HG03064 (cell line): ENCODE results near the gene TTLL8.
"Not testable (repeated sequence)": the region's sequence is repeated elsewhere in the genome, so short reads cannot be mapped to it uniquely, and the experiment has no call there.

ENCODE experiments used
- ATAC-seq: cut with Tn5 transposase; IDR thresholded peaks from one replicate; pipeline ENCODE4 v1.9.1; 2021; ENCODE audit warnings: low read depth; ENCODE audit not compliant: unreplicated experiment

Gene TTLL8

DNA sequence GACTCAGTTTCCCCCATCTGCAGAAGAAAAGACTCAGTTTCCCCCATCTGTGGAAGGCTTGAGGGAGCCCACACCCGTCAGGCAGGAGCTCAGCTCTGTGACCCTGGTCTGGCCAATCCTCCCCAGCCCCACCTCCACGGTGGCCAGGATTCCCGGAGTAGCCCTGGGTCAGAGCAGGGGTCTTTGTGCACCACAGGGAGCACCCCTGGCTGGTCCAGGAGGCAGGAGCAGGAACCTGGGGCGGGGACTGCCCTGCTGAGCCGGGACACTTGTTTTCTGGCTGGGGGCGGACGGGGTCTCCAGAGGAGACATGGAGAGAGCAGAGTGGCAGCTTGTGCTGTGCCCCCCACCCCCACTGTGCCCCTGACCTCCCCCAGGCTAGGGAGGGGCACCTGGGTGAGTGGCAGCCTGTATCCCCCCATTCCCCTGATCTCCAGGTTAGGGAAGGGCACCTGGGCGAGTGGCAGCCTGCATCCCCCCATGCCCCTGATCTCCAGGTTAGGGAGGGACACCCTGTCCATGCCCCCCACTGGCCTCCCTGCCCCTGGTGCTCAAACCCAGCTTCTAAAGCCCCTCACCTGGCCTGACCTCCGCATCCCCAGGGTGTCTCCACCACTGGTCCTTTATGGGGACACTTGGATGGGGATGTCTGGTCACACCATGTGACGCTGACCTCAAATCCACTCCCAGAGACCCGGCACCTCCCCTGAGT is 64.3 kb downstream of the TTLL8 start:
- ATAC-seq, result no peak

GRCh38 chr22:49992921-49993648 is 65.0 kb downstream of the TTLL8 start:
- ATAC-seq, result no peak

DNA sequence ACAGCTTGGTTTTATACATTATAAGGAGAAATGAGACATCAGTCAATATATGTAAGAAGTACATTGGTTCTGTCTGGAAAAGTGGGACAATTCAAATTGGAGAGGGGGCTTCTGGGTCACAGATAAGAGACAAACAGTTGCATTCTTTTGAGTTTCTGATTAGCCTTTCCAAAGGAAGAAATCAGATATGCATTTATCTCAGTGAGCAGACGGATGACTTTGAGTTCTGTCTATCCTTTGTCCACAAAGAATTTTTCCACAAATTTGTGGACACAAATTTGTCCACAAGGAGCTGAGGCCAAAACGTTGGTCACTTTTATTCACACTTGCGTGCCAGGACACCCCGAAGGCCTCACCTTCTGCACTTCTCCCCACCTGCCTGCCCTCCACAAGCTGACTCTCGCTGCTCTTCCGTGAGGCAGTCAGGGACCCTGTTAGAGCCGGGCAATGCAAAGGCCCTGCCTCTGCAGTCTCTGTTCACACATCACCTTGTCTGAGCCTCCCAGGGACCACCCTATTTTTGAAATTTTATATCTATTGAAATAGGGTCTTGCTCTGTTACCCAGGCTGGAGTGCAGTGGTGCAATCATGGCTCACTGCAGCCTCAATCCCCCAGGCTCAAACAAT is 66.1 kb downstream of the TTLL8 start:
- ATAC-seq, result no peak

- no peak for ATAC-seq
Measured at GRCh38 chr22:49991167-49991566, 66.9 kb downstream of the TTLL8 start.

DNA sequence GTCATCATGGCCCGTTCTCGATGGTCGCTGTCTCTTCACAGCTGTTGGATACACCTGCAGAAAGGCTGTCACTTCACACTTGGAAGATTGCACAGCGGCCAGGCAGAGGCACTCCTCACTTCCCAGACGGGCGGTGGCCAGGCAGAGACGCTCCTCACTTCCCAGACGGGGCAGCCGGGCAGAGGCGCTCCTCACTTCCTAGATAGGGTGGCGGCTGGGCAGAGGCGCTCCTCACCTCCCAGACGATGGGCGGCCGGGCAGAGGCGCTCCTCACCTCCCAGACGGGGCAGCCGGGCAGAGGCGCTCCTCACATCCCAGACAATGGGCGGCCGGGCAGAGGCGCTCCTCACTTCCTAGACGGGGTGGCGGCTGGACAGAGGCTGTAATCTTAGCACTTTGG is 68.3 kb downstream of the TTLL8 start:
- ATAC-seq, result not testable (repeated sequence)

DNA sequence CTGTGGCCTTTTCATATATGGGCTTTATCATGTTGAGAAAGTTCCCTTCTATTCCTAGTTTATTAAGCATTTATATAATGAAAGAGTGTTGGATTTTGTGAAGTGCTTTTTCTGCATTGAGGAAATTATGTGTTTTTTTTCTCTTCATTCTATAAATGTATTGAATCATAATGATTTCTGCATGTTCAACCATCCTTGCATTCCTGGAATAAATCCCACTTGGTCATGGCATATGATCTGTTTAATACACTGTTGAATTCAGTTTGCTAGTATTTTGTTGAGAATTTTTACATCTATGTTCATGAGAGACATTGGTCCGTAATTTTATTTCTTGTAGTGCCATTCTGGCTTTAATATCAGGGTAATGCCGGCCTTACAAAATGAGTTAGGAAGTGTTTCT is 71.8 kb downstream of the TTLL8 start:
- no peak for ATAC-seq

DNA sequence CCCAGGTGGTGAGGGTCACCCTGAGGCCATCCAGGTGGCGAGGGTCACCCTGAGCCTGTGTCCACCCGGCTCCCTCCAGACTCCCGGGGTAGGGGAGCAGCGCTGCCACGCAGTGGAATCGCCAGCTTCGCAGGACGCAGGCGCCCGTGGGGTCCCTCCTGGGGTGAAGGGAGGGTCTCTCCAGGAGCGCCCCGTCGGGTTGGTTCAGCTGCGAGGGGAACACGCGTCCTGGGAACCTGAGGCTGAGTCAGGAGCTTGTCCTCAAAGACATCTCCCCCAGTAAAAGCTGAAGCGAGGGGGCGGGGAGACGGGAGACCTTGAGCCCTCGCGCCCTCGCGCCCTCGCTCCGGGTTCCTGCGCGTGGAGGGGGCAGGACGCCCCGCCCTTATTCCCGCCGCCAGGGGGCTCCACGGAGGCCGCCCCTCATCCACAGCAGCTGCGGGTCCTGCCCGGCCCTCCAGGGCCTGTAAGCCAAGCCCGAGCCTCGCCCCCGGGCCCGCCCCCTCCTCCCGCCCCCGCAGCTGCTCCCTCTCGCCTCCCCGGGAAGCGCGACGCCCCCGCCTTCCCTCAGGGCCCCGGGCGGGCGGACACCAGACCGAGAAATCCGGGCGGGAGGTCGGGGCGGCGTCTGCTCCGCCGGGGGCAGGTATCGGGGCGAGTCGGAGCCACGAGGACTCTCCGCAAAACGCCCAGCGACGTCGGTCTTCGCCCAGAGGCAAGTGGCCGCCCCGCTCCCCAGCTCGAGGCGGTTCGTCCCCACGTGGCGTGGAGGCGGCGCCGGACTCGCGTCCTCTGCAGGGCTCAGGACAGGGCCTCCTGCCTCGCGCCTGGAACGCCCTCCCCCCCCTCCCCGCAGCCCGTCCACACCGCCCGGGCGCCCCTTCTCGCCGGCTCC is 74.7 kb downstream of the TTLL8 start:
- no peak for ATAC-seq

- ATAC-seq, result not testable (repeated sequence)
Measured at GRCh38 chr22:49981799-49982198, 76.3 kb downstream of the TTLL8 start.

GRCh38 chr22:49979587-49980264 is 78.4 kb downstream of the TTLL8 start:
- ATAC-seq, result no peak

- ATAC-seq, result no peak
Measured at GRCh38 chr22:49977578-49977977, 80.5 kb downstream of the TTLL8 start.

- ATAC-seq, result no peak
Measured at GRCh38 chr22:49976439-49977175, 81.5 kb downstream of the TTLL8 start.

GRCh38 chr22:49975543-49976389 is 82.3 kb downstream of the TTLL8 start:
- ATAC-seq, result no peak

DNA sequence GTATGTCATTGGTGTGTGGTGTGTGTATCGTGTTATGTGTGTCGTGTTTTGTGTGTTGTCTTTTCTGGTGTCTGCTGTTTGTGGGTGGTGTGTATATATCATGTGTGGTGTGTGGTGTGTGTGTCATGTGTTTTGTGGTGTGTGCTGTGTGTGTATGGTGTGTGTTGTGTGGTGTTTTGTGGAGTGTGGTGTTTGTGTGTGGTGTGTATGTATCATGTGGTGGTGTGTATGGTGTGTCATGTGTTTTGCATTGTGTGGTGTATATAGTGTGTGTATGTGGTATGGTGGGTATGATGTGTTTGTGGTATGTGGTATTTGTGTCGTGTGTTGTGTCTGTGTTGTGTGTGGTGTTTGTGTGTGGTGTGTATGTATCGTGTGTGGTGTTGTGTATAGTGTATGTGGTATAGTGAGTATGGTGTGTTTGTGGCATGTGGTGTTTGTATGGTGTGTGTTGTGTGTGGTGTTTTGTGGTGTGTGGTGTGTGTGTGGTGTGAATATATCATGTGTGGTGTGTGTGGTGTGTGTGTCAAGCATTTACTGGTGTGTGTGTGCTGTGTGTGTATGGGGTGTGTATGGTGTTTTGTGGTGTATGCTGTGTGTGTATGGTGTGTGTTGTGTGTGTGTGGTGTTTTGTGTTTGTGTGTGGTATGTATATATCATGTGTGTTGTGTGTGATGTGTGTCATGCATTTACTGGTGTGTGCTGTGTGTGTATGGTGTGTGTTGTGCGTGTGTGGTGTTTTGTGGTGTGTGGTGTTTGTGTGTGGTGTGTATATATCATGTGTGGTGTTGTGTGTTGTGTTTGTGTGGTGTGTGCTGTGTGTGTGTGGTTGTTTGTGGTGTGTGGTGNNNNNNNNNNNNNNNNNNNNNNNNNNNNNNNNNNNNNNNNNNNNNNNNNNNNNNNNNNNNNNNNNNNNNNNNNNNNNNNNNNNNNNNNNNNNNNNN is 84.8 kb downstream of the TTLL8 start:
- ATAC-seq, result no peak

- ATAC-seq, result no peak
Measured at GRCh38 chr22:49972163-49973017, 85.7 kb downstream of the TTLL8 start.

- peak; percentile 23 for ATAC-seq
Measured at GRCh38 chr22:49971232-49972162, 86.6 kb downstream of the TTLL8 start.
